ENCODE data around the gene BCR.

The BCR gene

DNA sequence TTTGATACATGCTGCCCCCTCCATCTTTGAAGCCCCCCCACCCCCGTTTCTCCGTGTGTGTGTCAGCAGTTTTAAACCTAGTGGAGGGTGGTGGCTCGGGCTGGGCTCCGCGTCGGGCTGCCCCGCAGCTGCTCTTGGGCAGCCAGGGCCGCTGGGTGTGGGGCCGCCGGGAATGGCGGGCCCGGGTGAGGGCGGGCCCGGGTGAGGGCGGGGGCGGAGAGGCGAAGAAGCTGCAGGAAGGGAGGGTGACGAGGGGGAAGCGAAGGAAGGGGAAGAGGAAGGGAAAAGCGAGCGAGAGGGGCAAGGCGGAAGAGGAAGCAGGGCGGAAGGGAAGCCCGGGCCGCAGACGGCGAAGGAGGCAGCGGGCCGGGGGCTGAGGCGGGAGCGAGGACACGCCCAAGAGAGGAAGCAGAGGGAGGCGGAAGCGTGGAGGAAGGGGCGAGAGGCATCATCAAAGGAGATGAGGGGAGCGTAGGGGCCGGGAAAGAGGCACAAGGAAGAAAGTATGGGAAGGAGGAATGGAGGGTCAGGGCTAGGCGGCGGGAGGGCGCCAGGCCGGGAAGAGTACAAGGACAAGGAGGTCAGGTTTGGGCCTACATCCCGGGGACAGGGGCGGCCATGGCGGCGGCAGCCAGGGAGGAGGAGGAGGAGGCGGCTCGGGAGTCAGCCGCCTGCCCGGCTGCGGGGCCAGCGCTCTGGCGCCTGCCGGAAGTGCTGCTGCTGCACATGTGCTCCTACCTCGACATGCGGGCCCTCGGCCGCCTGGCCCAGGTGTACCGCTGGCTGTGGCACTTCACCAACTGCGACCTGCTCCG is 82.4 kb downstream of the BCR start:
- DNase-seq (ENCODE audit: low spot score): no peak

GRCh38 chr22:23263651-23264555 is 83.6 kb downstream of the BCR start:
- no peak for DNase-seq (ENCODE audit: low spot score)

GRCh38 chr22:23264610-23265367 is 84.5 kb downstream of the BCR start:
- no peak for DNase-seq (ENCODE audit: low spot score)

DNA sequence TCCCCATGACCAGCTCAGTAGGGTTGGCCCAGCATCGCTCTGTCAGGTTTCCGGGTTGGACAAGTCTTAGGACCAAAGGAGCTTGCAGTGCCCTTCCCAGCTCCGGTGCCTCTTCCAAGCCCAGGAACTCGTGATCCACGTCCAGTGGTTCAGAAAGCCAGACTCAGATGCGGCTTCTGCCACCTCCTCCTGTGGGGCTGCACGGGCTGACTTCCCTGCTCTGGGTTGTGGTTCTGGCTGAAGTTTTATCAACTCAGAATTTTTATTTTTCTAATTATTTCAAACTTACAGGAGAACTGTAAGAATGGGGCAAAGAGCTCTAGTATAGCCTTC is 85.0 kb downstream of the BCR start:
- DNase-seq (ENCODE audit: low spot score): no peak

- DNase-seq (ENCODE audit: low spot score): no peak
Observed at GRCh38 chr22:23266780-23267179, 86.5 kb downstream of the BCR start.

DNA sequence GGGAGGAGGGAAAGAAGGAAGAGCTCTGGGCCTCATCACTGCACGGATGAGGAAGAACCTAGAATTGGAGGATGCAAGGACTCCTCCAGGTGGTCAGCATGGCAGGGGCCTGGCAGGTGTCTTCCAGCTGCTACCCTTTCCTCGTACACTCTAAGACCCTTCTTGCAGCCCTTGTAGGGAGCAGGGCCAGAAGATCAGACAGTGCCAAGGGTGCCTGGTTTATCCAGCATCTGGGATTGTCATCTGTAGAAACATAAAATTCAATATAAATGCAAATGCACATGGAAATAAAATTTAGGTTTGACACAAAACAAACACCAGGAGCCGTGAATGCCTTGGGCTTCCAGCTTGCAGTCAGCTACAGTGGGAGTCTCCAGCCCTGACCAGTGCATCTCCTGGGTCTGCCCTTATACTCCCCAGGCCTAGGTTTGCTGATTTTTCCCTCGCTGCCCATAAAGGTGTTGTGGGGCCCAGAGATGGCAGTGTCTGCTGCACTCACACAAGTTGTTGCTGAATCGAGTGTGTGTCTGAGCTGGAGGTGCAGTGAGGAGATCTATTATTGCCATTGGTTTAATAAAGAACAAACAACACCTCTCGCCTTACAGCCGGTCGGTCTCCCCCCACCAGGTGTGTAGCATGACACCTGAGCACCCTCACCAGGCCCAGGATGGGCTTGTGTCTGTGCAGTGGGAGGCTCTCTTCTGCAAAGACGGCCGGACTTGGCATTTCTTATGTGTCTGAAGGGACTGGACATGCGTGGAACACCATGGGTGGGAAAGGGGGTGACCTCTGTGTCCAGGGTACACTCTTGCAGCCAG is 87.1 kb downstream of the BCR start:
- DNase-seq (ENCODE audit: low spot score): no peak

- no peak for DNase-seq (ENCODE audit: low spot score)
Observed at GRCh38 chr22:23268139-23268712, 87.9 kb downstream of the BCR start.

GRCh38 chr22:23268877-23269276 is 88.6 kb downstream of the BCR start:
- no peak for DNase-seq (ENCODE audit: low spot score)

DNA sequence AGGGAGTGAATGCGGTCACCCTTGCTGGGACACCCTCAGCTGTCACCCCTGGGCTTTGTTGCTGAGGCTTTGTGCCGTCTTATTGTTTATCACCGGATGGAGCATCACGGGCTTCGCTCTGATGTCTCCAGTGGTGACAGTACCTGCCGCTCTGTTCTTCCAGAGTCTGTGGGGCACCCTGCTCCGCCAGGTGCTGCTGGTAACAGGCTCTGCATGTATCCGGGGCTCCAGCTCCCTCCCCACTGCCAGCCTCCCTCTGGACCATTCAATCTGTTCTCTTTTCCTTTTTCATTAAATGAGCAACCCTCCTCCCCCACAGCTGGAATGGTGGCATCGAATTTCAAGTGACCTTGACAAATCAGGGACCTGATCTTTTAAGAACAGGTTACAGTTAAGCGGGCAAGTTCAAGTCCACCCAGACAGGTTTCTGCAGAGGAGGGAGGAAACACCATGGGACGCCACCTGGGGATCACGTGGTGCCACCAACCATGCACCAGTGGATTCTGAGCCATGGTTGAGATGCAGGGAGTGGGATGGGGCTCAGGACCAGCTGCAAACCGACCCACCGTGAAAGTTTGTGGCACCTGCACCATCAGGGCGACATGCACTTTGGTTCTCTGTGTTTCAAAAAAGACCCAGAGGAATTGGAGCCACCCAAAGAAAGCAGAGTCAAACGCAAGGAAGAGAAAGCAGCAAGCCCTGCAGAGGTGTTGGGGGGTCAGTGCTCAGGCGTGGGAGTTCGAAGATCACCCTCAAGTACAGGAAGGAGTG is 89.3 kb downstream of the BCR start:
- no peak for DNase-seq (ENCODE audit: low spot score)

DNA sequence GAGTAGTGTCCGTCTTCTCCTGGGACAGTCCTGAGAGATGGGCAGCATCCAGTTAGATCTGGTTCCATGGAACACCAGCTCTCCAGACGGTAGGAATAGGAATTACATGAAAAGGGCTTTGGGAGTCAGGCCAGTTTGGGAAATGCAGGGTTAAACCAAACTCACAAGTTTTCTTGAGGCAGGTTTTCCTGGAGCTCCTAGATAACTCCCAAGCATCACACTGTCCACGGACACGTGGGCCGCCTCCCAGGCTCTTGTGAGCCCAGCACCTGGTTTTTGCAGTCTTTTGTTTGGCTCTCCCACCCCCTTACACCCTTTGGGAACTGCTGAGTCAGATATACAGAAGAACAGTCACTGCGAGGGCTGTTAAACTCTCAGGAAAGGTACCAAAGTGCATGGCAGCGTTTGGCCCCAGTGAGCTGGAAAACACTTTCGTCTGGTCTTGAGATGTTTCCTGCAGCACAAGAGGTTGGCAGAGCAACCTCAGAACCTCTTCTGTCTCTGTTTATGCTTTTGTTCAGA is 90.0 kb downstream of the BCR start:
- DNase-seq (ENCODE audit: low spot score): no peak

GRCh38 chr22:23270798-23271596 is 90.7 kb downstream of the BCR start:
- no peak for DNase-seq (ENCODE audit: low spot score)

DNA sequence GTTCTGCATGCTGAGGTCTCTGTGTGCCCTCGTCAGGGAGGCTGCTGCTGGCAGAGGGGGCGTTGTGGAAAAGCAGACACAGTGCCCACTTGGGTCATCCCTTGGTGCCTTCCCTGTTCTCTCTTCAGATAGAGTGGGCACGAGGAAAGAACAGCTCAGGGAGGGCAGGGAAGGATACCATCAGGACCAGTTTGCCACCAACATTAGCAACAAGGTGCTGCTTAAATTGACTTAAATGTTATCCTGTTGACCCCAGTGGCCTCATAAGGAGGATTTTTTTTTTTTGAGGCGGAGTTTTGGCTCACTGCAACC is 91.2 kb downstream of the BCR start:
- DNase-seq (ENCODE audit: low spot score): no peak

DNA sequence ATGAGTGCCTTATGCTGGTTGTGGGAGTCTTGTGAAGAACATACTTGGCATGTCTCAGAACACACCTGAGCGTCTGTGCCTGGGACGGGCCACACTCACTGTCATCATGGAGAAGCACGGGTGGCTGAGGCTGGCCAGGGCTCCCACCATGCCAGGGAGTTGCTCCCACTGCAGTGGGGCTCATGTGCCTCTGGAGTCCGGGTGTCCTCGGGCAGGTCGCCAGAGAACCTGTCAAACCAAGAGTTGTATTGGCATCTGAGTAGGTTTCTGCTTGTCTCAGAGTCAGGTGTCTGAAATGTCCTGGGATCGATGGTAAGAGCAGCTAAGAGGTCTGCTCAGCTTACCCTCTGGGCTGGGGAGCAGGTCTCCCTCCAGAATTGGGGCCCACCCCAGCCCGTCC is 92.1 kb downstream of the BCR start:
- no peak for DNase-seq (ENCODE audit: low spot score)

- DNase-seq (ENCODE audit: low spot score): no peak
Observed at GRCh38 chr22:23272834-23273233, 92.5 kb downstream of the BCR start.

DNA sequence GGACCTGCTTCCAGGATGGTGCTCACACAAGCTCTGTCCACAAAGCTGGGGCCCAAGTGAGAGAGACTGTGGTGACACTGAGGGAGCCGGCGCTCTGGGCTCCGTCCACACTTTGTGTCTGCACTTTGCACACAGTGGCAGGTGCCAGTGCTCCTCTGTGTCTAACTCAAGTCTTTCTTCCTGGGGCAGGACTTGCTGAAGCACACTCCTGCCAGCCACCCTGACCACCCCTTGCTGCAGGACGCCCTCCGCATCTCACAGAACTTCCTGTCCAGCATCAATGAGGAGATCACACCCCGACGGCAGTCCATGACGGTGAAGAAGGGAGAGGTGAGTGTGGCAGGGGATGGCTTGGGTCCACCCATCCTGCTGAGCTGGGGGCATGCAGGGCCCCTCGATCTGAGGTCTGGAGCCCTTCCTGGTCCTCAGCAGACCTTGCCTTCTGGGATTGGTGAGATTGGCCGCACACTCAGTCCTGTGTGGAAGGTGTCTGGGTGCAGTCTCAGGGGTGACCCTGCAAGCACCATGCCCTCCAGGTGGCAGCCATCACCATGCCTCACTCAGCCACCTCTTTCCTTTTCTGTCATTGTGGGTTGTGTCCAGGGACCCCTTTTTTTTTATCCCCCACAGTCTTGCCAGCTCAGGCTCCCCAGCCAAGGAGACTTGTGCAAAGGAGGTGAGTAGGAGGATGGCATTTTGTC is 93.3 kb downstream of the BCR start:
- DNase-seq (ENCODE audit: low spot score): no peak

DNA sequence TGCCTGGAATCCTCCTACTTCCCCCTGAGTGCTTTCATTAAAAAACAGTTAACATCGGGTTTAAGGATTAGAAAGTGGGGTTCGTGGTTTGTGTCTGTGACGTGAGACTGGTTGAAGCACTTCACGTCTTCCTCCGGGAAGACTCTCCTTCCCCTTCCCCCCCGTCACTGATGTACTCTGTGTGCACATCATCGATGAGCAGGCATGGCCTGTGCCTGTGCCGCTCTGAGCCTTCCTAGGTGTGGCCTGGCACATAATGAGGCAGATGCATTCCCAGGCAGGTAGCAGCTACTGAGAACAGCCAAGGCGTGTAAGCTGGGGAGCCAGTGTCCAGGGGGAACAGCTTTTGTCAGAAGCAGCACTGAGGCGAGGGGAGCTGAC is 93.8 kb downstream of the BCR start:
- no peak for DNase-seq (ENCODE audit: low spot score)

- no peak for DNase-seq (ENCODE audit: low spot score)
Observed at GRCh38 chr22:23274891-23275694, 94.8 kb downstream of the BCR start.

DNA sequence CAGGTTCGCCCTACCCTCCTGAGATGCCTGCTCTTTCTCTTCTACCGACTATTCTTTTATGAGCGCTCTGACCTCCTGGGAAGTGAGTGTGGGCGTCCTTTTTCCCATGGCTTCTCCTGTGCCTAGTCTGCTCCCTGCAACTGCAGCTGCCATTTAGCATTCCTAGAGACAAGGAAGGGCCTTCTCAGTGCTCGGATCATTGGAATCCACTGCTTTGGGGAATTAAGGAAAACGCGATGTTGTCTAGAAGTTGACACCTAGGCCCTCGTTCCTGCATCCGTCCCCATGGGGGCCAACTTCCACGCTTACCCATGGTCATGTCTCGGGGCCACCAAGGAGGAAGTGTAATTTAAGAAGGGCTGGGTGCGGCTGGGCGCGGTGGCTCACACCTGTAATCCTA is 95.4 kb downstream of the BCR start:
- DNase-seq (ENCODE audit: low spot score): no peak

Data from left forelimb (tissue), 1 donor.